ENCODE measurements around the gene ARMC3. TPM values are rescaled to one million over a fixed set of nuclear protein-coding genes. Genes with fewer than 3 reads are reported as not detected.
"Not testable (repeated sequence)": the region's sequence is repeated elsewhere in the genome, so short reads cannot be mapped to it uniquely, and the experiment has no call there.

The ARMC3 gene
- not detected for polyA plus RNA-seq (ENCODE audit: insufficient read length)

DNA sequence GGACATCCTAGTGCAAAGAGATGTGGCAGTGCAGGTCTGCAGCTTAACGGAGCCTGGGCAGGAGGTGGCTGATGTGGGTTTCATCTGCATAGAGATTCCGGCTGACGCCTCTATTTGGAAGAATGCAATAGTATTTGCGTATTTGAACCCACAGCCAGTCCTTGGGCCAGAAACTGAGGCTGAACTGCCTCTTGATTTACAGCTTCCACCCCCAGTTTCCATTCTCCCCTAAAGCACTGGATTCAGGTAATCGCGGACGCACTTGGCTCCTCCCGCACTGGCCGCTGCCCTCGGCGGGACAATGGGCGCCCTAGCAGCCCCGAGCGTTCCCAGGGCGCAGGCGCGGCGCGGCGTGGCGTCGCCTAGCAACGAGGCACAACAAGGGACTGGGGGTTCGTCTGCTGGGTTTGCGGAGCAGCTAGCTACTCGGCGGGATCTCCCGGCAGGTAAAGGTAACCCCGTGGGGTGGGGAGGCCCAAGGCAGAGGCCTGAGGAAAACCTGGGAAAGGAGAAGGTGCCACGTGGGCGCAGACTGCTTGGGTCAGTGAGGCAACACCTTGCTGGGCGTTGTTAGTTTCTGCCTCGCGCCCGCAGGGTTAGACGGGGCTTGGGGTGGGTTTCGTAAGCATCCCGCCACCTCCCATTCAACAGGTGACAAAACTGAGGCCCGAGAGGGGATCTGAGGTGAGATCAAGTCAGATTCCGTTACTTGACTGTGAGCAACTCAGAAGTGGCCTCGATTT, at the start of gene ARMC3:
ARMC3 (plus strand) TSS at position 393 of the 743 bp plus-strand sequence. CDS start 3,944 bp downstream, outside the sequence.
- DNase-seq, result peak; percentile 35

- DNase-seq, result no peak
Measured at GRCh38 chr10:22891797-22892196, 36.1 kb upstream of the ARMC3 start.

DNA sequence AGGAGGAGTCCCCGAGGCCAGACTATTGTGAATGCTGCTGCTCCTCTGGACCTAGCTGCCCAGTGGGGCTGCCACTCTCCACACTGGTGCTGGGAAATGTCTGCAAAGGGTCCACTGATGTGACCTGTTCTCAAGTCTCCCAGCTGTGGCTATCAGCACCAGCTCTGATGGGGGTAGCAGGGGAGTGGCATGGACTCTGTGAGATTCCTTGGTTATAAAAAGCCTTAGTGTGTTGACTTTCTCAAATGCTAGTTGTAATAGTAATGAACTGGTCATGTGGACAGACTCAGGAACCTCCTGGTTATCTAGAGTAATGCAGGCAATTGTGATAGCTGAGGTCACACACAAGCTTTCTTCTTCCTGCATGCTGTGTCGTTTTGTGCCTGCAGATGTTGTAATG, 34.1 kb upstream of the ARMC3 start:
- DNase-seq, result no peak

DNA sequence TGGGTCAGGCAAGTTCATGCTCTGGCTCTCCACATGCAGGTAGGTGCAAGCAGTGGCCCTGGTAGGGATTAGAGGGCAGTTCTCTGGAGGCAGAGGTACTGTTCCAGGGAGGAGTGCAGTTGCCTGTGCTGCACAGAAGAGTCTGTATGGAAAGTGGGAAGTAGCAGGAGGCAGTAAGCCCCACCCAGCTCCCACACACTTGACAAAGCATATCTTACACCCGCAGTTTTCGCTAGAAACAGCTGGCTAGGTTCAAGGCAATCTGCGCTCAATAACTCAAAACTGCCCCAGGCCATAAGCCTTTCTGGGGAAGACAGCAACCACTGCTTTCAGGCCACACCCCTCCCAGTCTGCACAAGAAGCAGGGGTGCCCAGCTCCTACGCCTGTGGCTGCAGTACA, 33.1 kb upstream of the ARMC3 start:
- DNase-seq, result no peak

DNA sequence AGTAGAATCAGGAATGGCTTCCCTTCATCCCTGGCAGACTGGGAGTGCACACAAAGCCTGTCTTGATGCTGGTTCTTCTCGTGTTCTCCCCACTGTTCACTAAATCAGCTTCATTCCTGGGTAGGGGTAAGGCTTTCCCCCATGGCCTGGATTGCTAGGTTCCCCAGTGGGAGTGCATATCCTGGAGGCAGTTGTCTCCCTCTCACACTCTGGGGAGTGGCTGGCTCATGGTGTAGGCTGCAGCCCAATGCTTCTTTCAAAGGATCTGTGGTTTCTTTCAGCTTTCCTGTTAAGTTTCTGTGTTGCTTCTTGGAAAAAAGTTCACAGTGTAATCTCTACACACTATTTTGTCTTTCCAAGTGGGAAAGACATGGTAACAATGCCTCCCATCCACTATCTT, 32.6 kb upstream of the ARMC3 start:
- no peak for DNase-seq

DNA sequence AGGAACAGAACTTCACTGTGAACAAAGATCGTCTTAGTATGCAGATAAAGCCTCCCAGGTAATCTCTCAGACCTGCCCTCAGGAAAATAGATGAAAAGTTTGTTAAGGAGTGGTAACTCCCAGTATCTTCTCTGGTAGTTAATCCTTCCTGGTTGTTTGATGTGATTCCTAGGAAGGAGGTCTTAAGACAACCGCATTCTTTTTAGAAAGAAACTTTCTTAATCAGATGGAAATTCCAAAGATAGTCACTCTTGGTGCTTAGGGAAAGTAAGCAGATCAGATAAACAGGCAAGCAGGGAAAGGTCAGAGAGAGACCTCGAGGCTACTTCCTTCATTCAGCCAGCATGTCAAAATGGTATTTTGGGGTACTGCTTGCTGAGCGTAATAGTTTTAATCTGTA, 30.5 kb upstream of the ARMC3 start:
- DNase-seq, result no peak

DNA sequence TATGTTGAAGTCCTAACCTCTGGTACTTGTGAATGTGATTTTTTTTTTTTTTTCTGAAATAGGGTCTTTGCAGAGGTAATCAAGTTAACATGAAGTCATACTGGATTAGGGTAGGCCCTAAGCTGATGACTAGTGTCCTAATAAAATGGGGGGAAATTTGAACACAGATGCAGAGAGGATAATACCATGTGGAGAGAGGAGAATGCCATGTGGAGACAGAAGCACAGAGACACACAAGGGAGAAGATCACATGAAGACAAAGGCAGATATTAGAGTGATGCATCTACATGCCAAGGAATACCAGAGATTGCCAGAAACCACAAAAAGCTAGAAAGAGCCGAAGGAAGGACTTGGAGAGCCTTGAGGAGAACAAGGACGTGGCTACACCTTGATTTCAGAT, 28.5 kb upstream of the ARMC3 start:
- DNase-seq, result no peak

DNA sequence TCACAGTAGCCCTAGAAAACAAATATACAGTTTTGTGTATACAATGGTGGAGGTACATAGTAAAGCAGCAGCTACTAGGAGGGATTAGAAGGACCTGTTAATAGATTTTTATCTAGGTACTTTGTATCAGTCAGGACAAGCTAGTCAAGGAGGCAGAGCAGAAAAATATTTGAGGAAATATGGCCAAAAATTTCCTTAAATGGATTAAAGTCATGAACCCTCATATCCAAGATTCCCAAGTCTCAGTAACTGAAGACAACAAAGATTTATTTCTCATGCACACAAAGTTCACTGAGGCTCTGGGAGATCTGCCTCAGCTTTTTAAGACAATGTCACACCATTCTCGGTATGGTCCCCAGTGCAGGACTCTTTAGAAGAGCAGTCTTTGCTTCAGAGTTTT, 28.1 kb upstream of the ARMC3 start:
- DNase-seq, result no peak

DNA sequence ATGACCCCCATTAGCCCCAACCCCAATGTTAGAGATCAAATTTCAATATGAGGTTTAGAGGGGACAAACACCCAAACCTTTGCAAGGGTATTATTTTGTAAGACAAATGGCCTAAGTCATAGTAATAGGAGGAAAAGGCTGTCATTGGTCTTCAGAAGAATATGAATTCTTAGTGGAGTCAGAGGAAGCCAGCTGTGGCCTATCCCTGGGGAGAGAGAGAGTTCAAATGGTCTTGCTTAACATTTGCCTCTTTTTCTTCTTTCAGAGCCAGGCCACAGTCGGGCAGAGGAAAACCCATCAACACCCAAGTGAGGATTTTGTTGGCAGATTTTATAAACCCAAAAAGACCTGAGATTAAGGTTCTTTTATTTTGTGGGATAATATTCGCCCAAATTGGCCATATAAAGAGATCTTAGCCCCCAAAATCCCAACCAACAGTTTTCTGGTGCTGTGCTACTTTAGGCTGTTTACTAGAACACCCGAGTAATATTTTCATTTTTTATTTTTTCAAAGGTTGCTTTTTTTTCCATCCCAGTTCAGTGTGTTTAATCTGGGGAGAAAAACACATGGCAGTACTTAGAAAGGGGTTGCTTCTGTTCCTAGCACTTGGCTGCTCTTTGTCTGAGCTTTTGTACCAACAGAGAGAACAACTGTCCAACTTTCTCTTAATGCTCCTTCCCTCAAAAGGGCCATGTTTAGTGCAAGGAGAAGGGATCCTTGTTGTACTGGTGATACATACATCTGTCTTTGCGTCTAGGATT, 26.8 kb upstream of the ARMC3 start:
- DNase-seq, result no peak

DNA sequence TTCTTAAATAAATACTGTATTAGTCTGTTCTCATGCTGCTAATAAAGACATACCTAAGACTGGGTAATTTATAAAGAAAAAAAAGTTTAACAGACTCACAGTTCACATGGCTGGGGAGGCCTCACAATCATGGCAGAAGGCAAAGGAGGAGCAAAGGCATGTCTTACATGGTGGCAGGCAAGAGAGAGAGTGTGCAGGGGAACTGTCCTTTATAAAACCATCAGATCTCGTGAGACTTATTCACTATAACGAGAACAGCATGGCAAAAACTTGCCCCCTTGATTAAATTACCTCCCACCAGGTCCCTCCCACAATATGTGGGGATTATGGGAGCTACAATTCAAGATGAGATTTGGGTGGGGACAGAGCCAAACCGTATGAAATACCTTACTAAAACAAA, 25.7 kb upstream of the ARMC3 start:
- DNase-seq, result not testable (repeated sequence)

DNA sequence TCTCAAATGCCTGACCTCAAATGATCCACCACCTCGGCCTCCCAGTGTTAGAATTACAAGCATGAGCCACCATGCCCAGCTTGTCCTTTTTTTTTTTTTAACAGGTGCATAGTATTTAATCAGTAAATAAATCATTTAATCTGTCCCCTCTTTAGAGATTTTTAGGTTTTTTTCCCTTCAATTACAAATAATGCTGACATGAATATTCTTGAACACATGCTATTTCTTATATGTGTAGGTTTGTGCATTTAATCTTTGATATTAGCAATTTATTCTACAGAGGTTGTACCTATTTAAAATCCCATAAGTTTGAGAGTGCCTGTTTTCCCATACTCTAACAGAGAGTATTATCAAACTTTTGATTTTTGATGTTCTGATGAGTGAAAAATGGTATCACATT, 24.2 kb upstream of the ARMC3 start:
- no peak for DNase-seq

DNA sequence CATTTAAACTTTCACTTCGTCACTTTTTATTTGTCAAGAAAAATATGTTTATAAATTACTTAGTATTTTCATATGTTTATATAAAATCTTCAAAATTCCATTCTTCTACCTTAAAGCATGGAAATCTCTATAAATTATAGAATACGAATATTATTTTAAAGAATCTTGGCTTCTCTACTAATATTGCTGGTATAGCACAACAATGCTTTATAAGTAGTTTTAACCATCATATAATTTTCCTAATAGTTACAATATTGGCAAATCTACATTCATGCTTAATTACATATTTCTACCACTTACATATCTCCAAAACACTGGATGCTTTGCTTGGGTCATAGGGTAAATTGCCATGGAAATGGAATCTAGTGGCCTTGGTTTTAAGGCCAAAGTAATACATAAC, 21.1 kb upstream of the ARMC3 start:
- DNase-seq, result no peak

DNA sequence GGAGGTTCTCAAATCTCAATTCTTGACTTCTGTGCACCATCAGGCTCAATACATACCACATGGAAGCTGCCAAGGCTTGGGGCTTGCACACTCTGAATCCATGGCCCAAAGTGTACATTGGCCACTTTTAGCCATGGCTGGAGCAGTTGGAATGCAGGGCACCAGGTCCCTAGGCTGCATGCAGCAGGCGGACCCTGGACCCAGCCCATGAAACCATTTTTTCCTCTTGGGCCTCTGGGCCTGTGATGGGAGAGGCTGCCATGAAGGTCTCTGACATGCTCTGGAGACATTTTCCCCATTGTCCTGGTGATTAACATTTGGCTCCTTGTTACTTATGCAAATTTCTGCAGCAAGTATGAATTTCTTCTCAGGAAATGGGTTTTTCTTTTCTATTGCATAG, 19.0 kb upstream of the ARMC3 start:
- no peak for DNase-seq

DNA sequence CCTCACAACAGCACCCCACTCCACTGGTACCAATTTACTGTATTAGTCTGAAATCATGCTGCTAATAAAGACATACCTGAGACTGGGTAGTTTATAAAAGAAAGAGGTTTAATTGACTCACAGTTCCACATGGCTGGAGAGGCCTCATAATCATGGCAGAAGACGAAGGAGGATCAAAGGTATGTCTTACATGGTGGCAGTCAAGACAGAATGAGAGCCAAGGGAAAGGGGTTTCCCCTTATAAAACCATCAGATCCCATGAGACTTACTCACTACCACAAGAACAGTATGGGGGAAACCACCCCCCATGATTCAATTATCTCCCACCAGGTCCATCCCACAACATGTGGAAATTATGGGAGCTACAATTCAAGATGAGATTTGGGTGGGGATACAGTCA, 18.2 kb upstream of the ARMC3 start:
- not testable (repeated sequence) for DNase-seq

DNA sequence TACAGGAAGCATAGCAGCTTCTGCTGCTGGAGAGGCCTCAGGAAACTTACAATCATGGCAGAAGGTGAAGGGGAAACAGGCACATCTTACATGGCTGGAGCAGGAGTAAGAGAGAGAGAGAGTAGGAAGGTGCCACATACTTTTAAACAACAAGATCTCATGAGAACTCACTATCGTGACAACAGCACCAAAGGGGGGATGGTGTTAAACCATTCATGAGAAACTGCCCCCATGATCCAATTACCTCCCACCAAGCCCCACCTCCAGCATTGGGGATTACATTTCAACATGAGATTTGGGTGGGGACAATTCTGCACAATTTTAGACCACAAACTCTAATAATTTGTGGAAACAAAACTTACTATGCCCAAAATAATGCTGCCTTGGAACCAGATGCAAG, 16.8 kb upstream of the ARMC3 start:
- no peak for DNase-seq

- no peak for DNase-seq
Measured at GRCh38 chr10:22911889-22912762, 15.7 kb upstream of the ARMC3 start.

DNA sequence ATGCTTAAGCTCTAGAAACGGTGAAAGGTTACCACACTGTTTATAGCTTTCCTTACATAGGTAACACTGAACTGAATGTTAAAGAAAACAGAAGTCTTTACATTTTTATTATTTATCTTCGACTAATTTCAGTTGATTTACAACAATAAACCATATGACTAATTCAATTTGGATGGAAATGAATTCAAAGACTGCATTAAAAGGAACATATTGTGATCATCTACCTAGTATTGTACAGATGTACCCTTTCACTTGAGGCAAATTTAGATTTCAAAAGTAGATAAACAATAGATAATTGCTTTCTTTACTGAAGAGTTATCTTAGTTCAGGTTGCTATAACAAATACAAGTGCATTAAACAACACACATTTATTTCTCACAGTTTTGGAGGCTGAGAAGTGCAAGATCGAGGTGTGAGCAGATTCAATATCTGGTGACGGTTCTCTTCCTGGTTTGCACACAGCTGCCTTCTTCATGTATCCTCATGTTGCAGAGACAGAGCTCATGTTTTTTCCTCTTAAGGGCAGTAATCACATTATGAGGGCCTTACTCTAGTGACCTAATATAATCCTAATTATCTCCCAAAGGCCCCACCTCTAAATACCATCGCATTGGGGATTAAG, 15.0 kb upstream of the ARMC3 start:
- DNase-seq, result no peak

DNA sequence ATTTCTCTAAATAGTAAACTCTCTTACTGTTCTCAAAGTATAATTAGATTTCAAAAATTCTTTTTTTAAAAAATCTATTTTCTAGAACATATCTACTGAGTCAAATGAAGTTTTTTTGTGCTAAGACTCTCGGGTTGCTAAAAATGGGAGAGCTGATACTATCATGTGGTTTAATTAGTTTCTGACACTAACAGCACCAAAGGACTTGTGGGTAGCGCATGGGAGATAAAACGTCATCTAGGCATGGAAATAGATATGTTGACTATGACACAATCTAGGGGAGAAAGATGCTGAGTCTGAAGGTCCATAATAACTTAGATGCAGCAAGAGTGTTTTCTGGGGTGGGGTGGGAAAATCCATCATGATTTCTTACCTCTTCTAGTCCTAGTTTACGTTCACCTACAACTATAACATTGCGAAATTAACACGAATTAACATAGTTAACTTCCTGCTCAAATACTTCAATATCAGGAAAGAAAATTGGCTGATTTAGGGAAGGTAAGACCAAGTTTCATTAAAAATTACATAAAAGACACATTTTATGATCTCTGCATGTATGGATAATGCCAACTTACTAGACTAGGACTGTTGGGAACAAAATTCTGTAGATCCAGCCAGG, 14.3 kb upstream of the ARMC3 start:
- no peak for DNase-seq

- no peak for DNase-seq
Measured at GRCh38 chr10:22915314-22915713, 12.5 kb upstream of the ARMC3 start.

DNA sequence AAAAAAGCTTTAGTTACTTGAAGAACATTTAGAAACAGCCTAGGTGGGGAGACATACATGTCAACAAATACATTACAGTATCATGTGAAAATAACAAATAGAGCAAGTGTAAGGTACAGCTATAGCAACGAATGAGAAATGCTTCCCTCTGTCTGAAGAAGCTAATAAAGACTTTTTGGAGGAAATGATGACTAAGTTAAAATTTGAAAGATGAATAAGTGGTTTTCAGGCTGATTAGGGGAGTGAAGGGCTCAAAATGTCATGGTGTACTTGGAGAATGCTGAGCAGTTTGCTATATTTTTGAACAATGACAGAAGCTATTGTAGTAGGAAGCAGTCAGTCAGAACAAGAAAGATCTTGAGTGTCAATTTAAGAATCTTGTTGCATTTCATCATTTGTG, 2.8 kb upstream of the ARMC3 start:
- DNase-seq, result no peak

GRCh38 chr10:22927166-22927565, 687 bp upstream of the ARMC3 start:
- DNase-seq, result no peak

- DNase-seq, result not testable (repeated sequence)
Measured at GRCh38 chr10:22929053-22929452, 1.2 kb downstream of the ARMC3 start.
